Right lobe of liver (tissue), 6 donors: ENCODE measurements around the gene BCKDHA. TPM values are rescaled to one million over a fixed set of nuclear protein-coding genes. Genes with fewer than 3 reads are reported as not detected.

Source experiments
- ATAC-seq, 4 donors: fragments of 200-7000 bp; cut with Tn5 transposase; one replicate each; pipeline ENCODE4 v1.9.1; 2020; ENCODE audit warnings: mild to moderate bottlenecking in 4 of 4, moderate library complexity in 4 of 4
- DNase-seq, 3 donors: peaks; one replicate each; pipeline ENCODE4 v3.0.0-alpha.2; 2020
- H3K27ac ChIP-seq, 3 donors: fragments of 200-600 bp; one replicate each; pipeline ENCODE4 v1.8.0; 2022
- H3K27me3 ChIP-seq, 2 donors: fragments of 200-600 bp; one replicate each; pipeline ENCODE4 v1.8.0; 2022
- H3K36me3 ChIP-seq, 4 donors: fragments of 200-600 bp; sonication (generic) in 1 of 4; one replicate each; pipeline versions ENCODE4 v1.5.1 to v1.8.0; 2017 to 2022; ENCODE audit warnings: control low read depth in 1 of 4
- H3K4me1 ChIP-seq, 4 donors: fragments of 200-600 bp; sonication (generic) in 1 of 4; one replicate each; pipeline versions ENCODE4 v1.5.1 to v1.8.0; 2017 to 2022; ENCODE audit warnings: control low read depth in 1 of 4
- H3K4me3 ChIP-seq, 3 donors: fragments of 200-600 bp; one replicate each; pipeline ENCODE4 v1.8.0; 2022
- H3K9me3 ChIP-seq, 4 donors: fragments of 200-600 bp; sonication (generic) in 1 of 4; one replicate each; pipeline versions ENCODE4 v1.5.1 to v1.8.0; 2017 to 2022; ENCODE audit warnings: control low read depth in 1 of 4
- CTCF ChIP-seq, 4 donors: fragments of 200-600 bp in 3 of 4; fragments of 450-650 bp in 1 of 4; IDR thresholded peaks; one replicate each; pipeline versions ENCODE4 v1.5.1 to v1.8.0; 2016 to 2022; ENCODE audit warnings: antibody characterized with exemption in 4 of 4, mild to moderate bottlenecking in 2 of 4
- POLR2A ChIP-seq: fragments of 450-650 bp; IDR thresholded peaks from one replicate; pipeline ENCODE4 v1.6.1; 2017; ENCODE audit warnings: antibody characterized with exemption, mild to moderate bottlenecking
- WGBS: methylation state at CpG from one replicate; pipeline ENCODE4 v1.1.6; 2018; ENCODE audit warnings: low coverage, low lambda C conversion rate; ENCODE audit not compliant: insufficient coverage; ENCODE audit errors: missing lambda C conversion rate; 5-methylcytosine and 5-hydroxymethylcytosine counted together
- intact Hi-C, 2 donors: fragments of 100-400 bp; cut with DNase I; formaldehyde crosslinking; loops; one replicate each; pipeline versions ENCODE4 v1.11.2 to v1.14.1; 2022
- total RNA-seq, 6 experiments: library from RNA; depleted of rRNA in 2 of 6; stranded (reverse); fragments of >200 nt in 2 of 6; fragmentation: NEBNext Ultra II Directional in 3 of 6; extraction: Animal tissue kit (Norgen Biotek cat#: 25700) in 3 of 6; gene quantifications; one replicate each; pipeline versions ENCODE4 v1.1.0 to v1.2.4, GENCODE V29; 2016 to 2023
- donor health status: DM: no; HTN: yes; CAD: no.
- donor health status: DM: no; HTN: no; CAD: no.
- donor health status: DM: no; HTN: no; CAD: no.
- donor health status: DM: no; HTN: yes; CAD: no.
- donor health status: DM: no; HTN: yes; CAD: no.

BCKDHA gene
- total RNA-seq, 6 experiments from 2014 or later: 32.1 to 68.7 (median 48.9) TPM

DNA sequence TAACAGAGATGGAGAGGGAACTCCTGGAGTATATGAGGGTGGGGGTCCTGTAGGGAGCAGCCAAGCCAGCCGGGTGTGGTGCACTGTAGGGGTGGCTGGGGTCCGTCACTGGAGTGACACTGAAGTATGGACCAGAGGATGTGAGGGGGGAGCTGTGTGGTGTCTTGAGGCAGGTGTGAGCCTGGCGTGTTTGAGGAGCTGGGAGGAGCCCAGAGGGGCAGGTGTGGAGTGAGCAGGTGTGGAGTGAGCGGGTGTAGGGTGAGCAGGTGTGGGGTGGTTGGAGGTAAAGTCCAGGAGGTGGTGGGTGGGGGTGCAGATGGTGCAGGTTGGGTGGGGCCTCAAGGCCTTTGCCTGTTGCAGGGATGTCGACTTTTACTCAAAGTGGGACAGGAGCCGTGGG is 23.7 kb downstream of the BCKDHA start:
- intact Hi-C loops: no loop called here
- H3K36me3 ChIP-seq: peaks cover 0 to 72% (median 28%) of the 10 kb centered on the region in 4 donors

DNA sequence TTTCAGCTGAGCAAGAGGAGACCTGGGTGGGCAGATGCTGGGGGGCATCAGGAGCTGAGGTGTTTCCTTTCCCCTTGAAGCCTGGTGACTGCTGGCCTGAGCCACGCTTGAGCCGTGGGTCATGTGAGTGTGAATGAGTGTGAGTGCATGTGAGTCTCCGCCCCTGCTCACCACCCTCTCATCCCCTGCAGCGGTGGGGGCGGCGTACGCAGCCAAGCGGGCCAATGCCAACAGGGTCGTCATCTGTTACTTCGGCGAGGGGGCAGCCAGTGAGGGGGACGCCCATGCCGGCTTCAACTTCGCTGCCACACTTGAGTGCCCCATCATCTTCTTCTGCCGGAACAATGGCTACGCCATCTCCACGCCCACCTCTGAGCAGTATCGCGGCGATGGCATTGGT is 24.4 kb downstream of the BCKDHA start:
- no peak overlapping the region for H3K27ac ChIP-seq
- no peak for TF ChIP-seq POLR2A
- no peak for TF ChIP-seq CTCF (IDR thresholded peaks at IDR 0.05)
- no peaks in the 10 kb centered on the region for H3K4me1 ChIP-seq
- no peaks in the 10 kb centered on the region for H3K9me3 ChIP-seq
- WGBS: no CpG with 5 or more reads among the region's 20 CpGs
- ATAC-seq: no peak
- intact Hi-C loops: no loop called here
- no peak overlapping the region for H3K4me3 ChIP-seq
- H3K27me3 ChIP-seq: no peaks in the 10 kb centered on the region
- H3K36me3 ChIP-seq: peaks cover 0 to 67% (median 25%) of the 10 kb centered on the region in 4 donors
- peak in 1 of 3 donors; percentile 22 for DNase-seq

More for the DNA sequence above, 23.7 kb downstream of the BCKDHA start:
- Histone ChIP-seq H3K4me3 (no peak overlapping the region), H3K27ac (no peak overlapping the region), H3K4me1 (no peaks in the 10 kb centered on the region), H3K27me3 (no peaks in the 10 kb centered on the region), H3K9me3 (no peaks in the 10 kb centered on the region)
- 97% methylated on average over 6 of the region's 6 CpGs for WGBS
- TF ChIP-seq POLR2A: no peak
- no peak for TF ChIP-seq CTCF (IDR thresholded peaks at IDR 0.05)
- DNase-seq (no peak), ATAC-seq (no peak)

- H3K4me3 ChIP-seq: no peak overlapping the region
- no peak overlapping the region for H3K27ac ChIP-seq
- H3K36me3 ChIP-seq: peaks cover 0 to 63% (median 23%) of the 10 kb centered on the region in 4 donors
- TF ChIP-seq POLR2A: no peak
- TF ChIP-seq CTCF (IDR thresholded peaks at IDR 0.05): no peak
- intact Hi-C loops: no loop called here
- H3K27me3 ChIP-seq: no peaks in the 10 kb centered on the region
- no peaks in the 10 kb centered on the region for H3K4me1 ChIP-seq
- no peaks in the 10 kb centered on the region for H3K9me3 ChIP-seq
- ATAC-seq (no peak), DNase-seq (no peak)
- WGBS: 83% methylated on average over 6 of the region's 18 CpGs
Observed at GRCh38 chr19:41422456-41422855, 24.8 kb downstream of the BCKDHA start.

- H3K4me1 ChIP-seq: no peaks in the 10 kb centered on the region
- no peak for DNase-seq
Observed at GRCh38 chr19:41422955-41423354, 25.3 kb downstream of the BCKDHA start.

More at GRCh38 chr19:41422955-41423354, 25.3 kb downstream of the BCKDHA start:
- no peak for ATAC-seq
- no peak for TF ChIP-seq CTCF (IDR thresholded peaks at IDR 0.05)
- no peak for TF ChIP-seq POLR2A
- intact Hi-C loops: no loop called here
- H3K9me3 ChIP-seq: no peaks in the 10 kb centered on the region
- H3K27ac ChIP-seq: no peak overlapping the region
- H3K36me3 ChIP-seq: peaks cover 0 to 63% (median 23%) of the 10 kb centered on the region in 4 donors
- H3K27me3 ChIP-seq: no peaks in the 10 kb centered on the region
- no peak overlapping the region for H3K4me3 ChIP-seq
- WGBS: 89% methylated on average over 10 of the region's 12 CpGs
